Activated CD4-positive, alpha-beta T cell treated with anti-CD3 and anti-CD28 coated beads for 4 hours (primary cell): ENCODE data around the gene EXOSC10.
"Not testable (repeated sequence)": the region's sequence is repeated elsewhere in the genome, so short reads cannot be mapped to it uniquely, and the experiment has no call there.

Source experiments
- DNase-seq, 2 donors: peaks; one replicate each; pipeline ENCODE4 v3.0.0-alpha.2; 2020

The EXOSC10 gene

GRCh38 chr1:11107599-11107998, 7.9 kb upstream of the EXOSC10 start:
- DNase-seq, result no peak

- no peak for DNase-seq
Observed at GRCh38 chr1:11105586-11105985, 5.9 kb upstream of the EXOSC10 start.

- no peak for DNase-seq
Observed at GRCh38 chr1:11101347-11101746, 1.7 kb upstream of the EXOSC10 start.

GRCh38 chr1:11100806-11101205, 1.1 kb upstream of the EXOSC10 start:
- not testable (repeated sequence) for DNase-seq

GRCh38 chr1:11100149-11100493, 452 bp upstream of the EXOSC10 start:
- no peak for DNase-seq

GRCh38 chr1:11098931-11099309, 749 bp downstream of the EXOSC10 start:
- DNase-seq, result no peak

- not testable (repeated sequence) for DNase-seq
Observed at GRCh38 chr1:11083784-11084183, 15.9 kb downstream of the EXOSC10 start.

GRCh38 chr1:11080931-11081330, 18.7 kb downstream of the EXOSC10 start:
- no peak for DNase-seq

- no peak for DNase-seq
Observed at GRCh38 chr1:11078631-11079030, 21.0 kb downstream of the EXOSC10 start.

- not testable (repeated sequence) for DNase-seq
Observed at GRCh38 chr1:11073398-11073797, 26.3 kb downstream of the EXOSC10 start.

- no peak for DNase-seq
Observed at GRCh38 chr1:11072216-11072917, 27.3 kb downstream of the EXOSC10 start.

GRCh38 chr1:11071463-11072215, 28.0 kb downstream of the EXOSC10 start:
- DNase-seq, result no peak

GRCh38 chr1:11070876-11071275, 28.8 kb downstream of the EXOSC10 start:
- DNase-seq, result no peak

GRCh38 chr1:11068600-11069473, 30.8 kb downstream of the EXOSC10 start:
- no peak for DNase-seq

GRCh38 chr1:11067716-11068599, 31.7 kb downstream of the EXOSC10 start:
- no peak for DNase-seq

- DNase-seq, result no peak
Observed at GRCh38 chr1:11065796-11066195, 33.9 kb downstream of the EXOSC10 start.

- no peak for DNase-seq
Observed at GRCh38 chr1:11064942-11065341, 34.7 kb downstream of the EXOSC10 start.

GRCh38 chr1:11063937-11064537, 35.6 kb downstream of the EXOSC10 start:
- DNase-seq, result not testable (repeated sequence)

GRCh38 chr1:11062965-11063401, 36.7 kb downstream of the EXOSC10 start:
- DNase-seq, result no peak

- no peak for DNase-seq
Observed at GRCh38 chr1:11061652-11062365, 37.9 kb downstream of the EXOSC10 start.
